Measurements from ENCODE around the gene C4orf51.
A peak's percentile ranks its signal among the peaks of the same experiment; 100 is the strongest.

The C4orf51 gene

GRCh38 chr4:145698507-145698906 lies 18.6 kb downstream of the C4orf51 start:
- Histone ChIP-seq H3K27ac (ENCODE audit: low read depth, low read length) (no peak overlapping the region), H3K27me3 (ENCODE audit: control insufficient read depth in 5 of 5, insufficient read depth in 4 of 5, low read length in 5 of 5) (no peaks in the 10 kb centered on the region), H3K4me1 (ENCODE audit: control insufficient read depth in 5 of 5, insufficient read depth in 5 of 5, low read length in 5 of 5) (no peaks in the 10 kb centered on the region), H3K9ac (ENCODE audit: low read length in 5 of 5) (no peak overlapping the region), H3K36me3 (ENCODE audit: control insufficient read depth in 5 of 5, insufficient read depth in 5 of 5, low read length in 5 of 5) (no peaks in the 10 kb centered on the region), H3K4me3 (ENCODE audit: low read depth in 1 of 5, low read length in 5 of 5) (no peak overlapping the region), H3K9me3 (ENCODE audit: control insufficient read depth in 5 of 5, low read length in 5 of 5) (no peaks in the 10 kb centered on the region)

- no peak overlapping the region for H3K9ac ChIP-seq (ENCODE audit: low read length in 5 of 5)
- H3K9me3 ChIP-seq (ENCODE audit: control insufficient read depth in 5 of 5, low read length in 5 of 5), result no peaks in the 10 kb centered on the region
- H3K4me3 ChIP-seq (ENCODE audit: low read depth in 1 of 5, low read length in 5 of 5), result no peak overlapping the region
- no peaks in the 10 kb centered on the region for H3K36me3 ChIP-seq (ENCODE audit: control insufficient read depth in 5 of 5, insufficient read depth in 5 of 5, low read length in 5 of 5)
- H3K4me1 ChIP-seq (ENCODE audit: control insufficient read depth in 5 of 5, insufficient read depth in 5 of 5, low read length in 5 of 5), result peaks cover 0 to 2% (median 0%) of the 10 kb centered on the region in 5 donors
- H3K27me3 ChIP-seq (ENCODE audit: control insufficient read depth in 5 of 5, insufficient read depth in 4 of 5, low read length in 5 of 5), result no peaks in the 10 kb centered on the region
- H3K27ac ChIP-seq (ENCODE audit: low read depth, low read length), result no peak overlapping the region
Observed at GRCh38 chr4:145703850-145704497, 24.0 kb downstream of the C4orf51 start.

DNA sequence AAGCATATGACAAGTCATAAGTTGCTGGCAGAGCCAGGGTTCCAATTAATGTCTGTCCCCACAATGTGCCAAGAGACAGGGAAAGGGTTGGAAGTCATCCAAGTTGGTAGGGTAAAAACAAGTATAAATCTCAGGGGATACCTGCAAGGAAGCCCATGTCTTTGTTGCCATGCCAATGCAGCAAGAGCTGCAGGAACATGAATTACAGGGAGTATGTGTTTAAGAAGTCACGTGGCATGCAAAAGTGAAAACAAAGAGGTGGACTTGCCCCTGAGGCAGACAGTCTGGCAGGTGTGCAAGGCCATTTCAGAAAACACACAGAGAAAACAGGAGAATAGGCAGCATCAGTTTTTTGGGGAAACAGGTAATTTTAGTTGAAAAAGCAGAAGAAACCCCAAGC lies 29.4 kb downstream of the C4orf51 start:
- Histone ChIP-seq H3K9me3 (ENCODE audit: control insufficient read depth in 5 of 5, low read length in 5 of 5) (peaks cover 0 to 4% (median 0%) of the 10 kb centered on the region in 5 donors), H3K36me3 (ENCODE audit: control insufficient read depth in 5 of 5, insufficient read depth in 5 of 5, low read length in 5 of 5) (no peaks in the 10 kb centered on the region), H3K27me3 (ENCODE audit: control insufficient read depth in 5 of 5, insufficient read depth in 4 of 5, low read length in 5 of 5) (no peaks in the 10 kb centered on the region), H3K4me1 (ENCODE audit: control insufficient read depth in 5 of 5, insufficient read depth in 5 of 5, low read length in 5 of 5) (peaks cover 0 to 7% (median 0%) of the 10 kb centered on the region in 5 donors), H3K9ac (ENCODE audit: low read length in 5 of 5) (no peak overlapping the region), H3K27ac (ENCODE audit: low read depth, low read length) (no peak overlapping the region), H3K4me3 (ENCODE audit: low read depth in 1 of 5, low read length in 5 of 5) (no peak overlapping the region)

- Histone ChIP-seq H3K4me1 (ENCODE audit: control insufficient read depth in 5 of 5, insufficient read depth in 5 of 5, low read length in 5 of 5) (peaks cover 0 to 7% (median 0%) of the 10 kb centered on the region in 5 donors), H3K9me3 (ENCODE audit: control insufficient read depth in 5 of 5, low read length in 5 of 5) (peaks cover 0 to 4% (median 0%) of the 10 kb centered on the region in 5 donors), H3K36me3 (ENCODE audit: control insufficient read depth in 5 of 5, insufficient read depth in 5 of 5, low read length in 5 of 5) (no peaks in the 10 kb centered on the region), H3K9ac (ENCODE audit: low read length in 5 of 5) (no peak overlapping the region), H3K27me3 (ENCODE audit: control insufficient read depth in 5 of 5, insufficient read depth in 4 of 5, low read length in 5 of 5) (no peaks in the 10 kb centered on the region), H3K27ac (ENCODE audit: low read depth, low read length) (no peak overlapping the region), H3K4me3 (ENCODE audit: low read depth in 1 of 5, low read length in 5 of 5) (no peak overlapping the region)
Observed at GRCh38 chr4:145709843-145710242, 29.9 kb downstream of the C4orf51 start.

DNA sequence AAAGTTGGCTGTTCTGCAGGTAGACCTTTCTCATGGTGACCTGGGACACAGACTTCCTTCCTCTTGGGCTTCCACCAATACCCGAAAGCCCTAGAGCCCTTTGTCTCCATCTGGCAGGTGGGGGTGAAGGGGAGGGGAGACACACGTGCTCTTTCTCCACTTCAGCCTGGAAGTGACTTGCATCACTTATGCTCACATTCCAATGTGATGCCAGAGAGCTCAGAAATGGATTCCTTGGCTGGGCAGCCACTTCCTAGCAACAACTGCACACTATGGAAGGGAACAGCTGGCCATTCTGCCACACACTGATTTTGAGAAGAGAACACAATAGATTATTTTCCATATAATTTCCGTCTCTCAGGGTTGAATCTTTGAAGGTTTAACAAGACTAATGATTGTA lies 36.3 kb downstream of the C4orf51 start:
- Histone ChIP-seq H3K27ac (ENCODE audit: low read depth, low read length) (no peak overlapping the region), H3K9ac (ENCODE audit: low read length in 5 of 5) (no peak overlapping the region), H3K4me3 (ENCODE audit: low read depth in 1 of 5, low read length in 5 of 5) (no peak overlapping the region), H3K36me3 (ENCODE audit: control insufficient read depth in 5 of 5, insufficient read depth in 5 of 5, low read length in 5 of 5) (no peaks in the 10 kb centered on the region), H3K9me3 (ENCODE audit: control insufficient read depth in 5 of 5, low read length in 5 of 5) (peaks cover 0 to 2% (median 0%) of the 10 kb centered on the region in 5 donors), H3K4me1 (ENCODE audit: control insufficient read depth in 5 of 5, insufficient read depth in 5 of 5, low read length in 5 of 5) (peaks cover 3 to 18% (median 14%) of the 10 kb centered on the region in 5 donors), H3K27me3 (ENCODE audit: control insufficient read depth in 5 of 5, insufficient read depth in 4 of 5, low read length in 5 of 5) (no peaks in the 10 kb centered on the region)

- Histone ChIP-seq H3K4me1 (ENCODE audit: control insufficient read depth in 5 of 5, insufficient read depth in 5 of 5, low read length in 5 of 5) (peaks cover 3 to 24% (median 19%) of the 10 kb centered on the region in 5 donors), H3K36me3 (ENCODE audit: control insufficient read depth in 5 of 5, insufficient read depth in 5 of 5, low read length in 5 of 5) (no peaks in the 10 kb centered on the region), H3K4me3 (ENCODE audit: low read depth in 1 of 5, low read length in 5 of 5) (no peak overlapping the region), H3K9ac (ENCODE audit: low read length in 5 of 5) (no peak overlapping the region), H3K9me3 (ENCODE audit: control insufficient read depth in 5 of 5, low read length in 5 of 5) (no peaks in the 10 kb centered on the region), H3K27ac (ENCODE audit: low read depth, low read length) (no peak overlapping the region), H3K27me3 (ENCODE audit: control insufficient read depth in 5 of 5, insufficient read depth in 4 of 5, low read length in 5 of 5) (no peaks in the 10 kb centered on the region)
Observed at GRCh38 chr4:145716661-145717200, 36.8 kb downstream of the C4orf51 start.

- H3K4me1 ChIP-seq (ENCODE audit: control insufficient read depth in 5 of 5, insufficient read depth in 5 of 5, low read length in 5 of 5), result peaks cover 3 to 26% (median 20%) of the 10 kb centered on the region in 5 donors
- H3K27me3 ChIP-seq (ENCODE audit: control insufficient read depth in 5 of 5, insufficient read depth in 4 of 5, low read length in 5 of 5), result no peaks in the 10 kb centered on the region
- H3K9ac ChIP-seq (ENCODE audit: low read length in 5 of 5), result peak overlapping the region in 1 of 5 donors; percentile 52
- no peak overlapping the region for H3K27ac ChIP-seq (ENCODE audit: low read depth, low read length)
- H3K36me3 ChIP-seq (ENCODE audit: control insufficient read depth in 5 of 5, insufficient read depth in 5 of 5, low read length in 5 of 5), result no peaks in the 10 kb centered on the region
- H3K9me3 ChIP-seq (ENCODE audit: control insufficient read depth in 5 of 5, low read length in 5 of 5), result no peaks in the 10 kb centered on the region
- no peak overlapping the region for H3K4me3 ChIP-seq (ENCODE audit: low read depth in 1 of 5, low read length in 5 of 5)
Observed at GRCh38 chr4:145719752-145720624, 40.0 kb downstream of the C4orf51 start.

GRCh38 chr4:145720656-145721055 lies 40.7 kb downstream of the C4orf51 start:
- H3K9me3 ChIP-seq (ENCODE audit: control insufficient read depth in 5 of 5, low read length in 5 of 5), result no peaks in the 10 kb centered on the region
- peaks cover 3 to 26% (median 20%) of the 10 kb centered on the region in 5 donors for H3K4me1 ChIP-seq (ENCODE audit: control insufficient read depth in 5 of 5, insufficient read depth in 5 of 5, low read length in 5 of 5)
- no peak overlapping the region for H3K4me3 ChIP-seq (ENCODE audit: low read depth in 1 of 5, low read length in 5 of 5)
- no peak overlapping the region for H3K27ac ChIP-seq (ENCODE audit: low read depth, low read length)
- H3K9ac ChIP-seq (ENCODE audit: low read length in 5 of 5), result peak overlapping the region in 1 of 5 donors; percentile 52
- no peaks in the 10 kb centered on the region for H3K27me3 ChIP-seq (ENCODE audit: control insufficient read depth in 5 of 5, insufficient read depth in 4 of 5, low read length in 5 of 5)
- H3K36me3 ChIP-seq (ENCODE audit: control insufficient read depth in 5 of 5, insufficient read depth in 5 of 5, low read length in 5 of 5), result no peaks in the 10 kb centered on the region

DNA sequence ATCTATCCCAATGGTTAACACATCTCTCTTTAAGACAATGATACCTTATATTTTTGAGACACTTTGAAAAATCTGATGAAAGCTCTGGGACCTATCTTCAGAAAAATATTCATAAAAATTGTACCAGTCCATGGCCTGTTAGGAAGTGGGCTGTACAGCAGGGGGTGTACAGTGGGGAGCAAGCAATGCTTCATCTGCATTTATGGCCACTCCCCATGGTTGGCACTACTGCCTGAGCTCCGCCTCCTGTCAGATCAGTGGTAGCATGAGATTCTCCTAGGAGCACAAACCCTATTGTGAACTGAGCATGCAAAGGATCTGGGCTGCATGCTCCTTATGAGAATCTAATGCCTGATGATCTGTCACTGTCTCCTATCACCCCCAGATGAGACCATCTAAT lies 42.6 kb downstream of the C4orf51 start:
- H3K4me1 ChIP-seq (ENCODE audit: control insufficient read depth in 5 of 5, insufficient read depth in 5 of 5, low read length in 5 of 5), result peaks cover 1 to 21% (median 18%) of the 10 kb centered on the region in 5 donors
- no peaks in the 10 kb centered on the region for H3K9me3 ChIP-seq (ENCODE audit: control insufficient read depth in 5 of 5, low read length in 5 of 5)
- H3K9ac ChIP-seq (ENCODE audit: low read length in 5 of 5), result no peak overlapping the region
- no peaks in the 10 kb centered on the region for H3K27me3 ChIP-seq (ENCODE audit: control insufficient read depth in 5 of 5, insufficient read depth in 4 of 5, low read length in 5 of 5)
- H3K36me3 ChIP-seq (ENCODE audit: control insufficient read depth in 5 of 5, insufficient read depth in 5 of 5, low read length in 5 of 5), result no peaks in the 10 kb centered on the region
- H3K4me3 ChIP-seq (ENCODE audit: low read depth in 1 of 5, low read length in 5 of 5), result no peak overlapping the region
- no peak overlapping the region for H3K27ac ChIP-seq (ENCODE audit: low read depth, low read length)

DNA sequence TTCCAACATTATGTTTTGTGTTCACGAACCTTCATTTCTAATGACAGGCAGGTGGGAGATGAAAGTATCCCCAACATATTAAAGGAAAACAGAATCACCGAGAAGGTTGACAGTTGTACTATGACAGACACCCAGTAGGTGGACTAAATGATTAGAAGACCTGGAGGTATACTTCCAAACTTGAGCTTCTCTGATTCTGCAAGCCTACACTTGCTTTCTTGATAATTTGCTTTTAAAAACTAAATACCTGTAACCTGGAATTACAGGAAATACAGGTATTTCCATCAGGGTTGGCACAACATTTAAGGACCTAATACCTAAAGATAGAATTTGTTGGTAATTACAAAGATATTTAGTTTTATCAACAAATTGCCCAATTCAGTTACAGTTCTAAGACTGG lies 43.4 kb downstream of the C4orf51 start:
- Histone ChIP-seq H3K27me3 (ENCODE audit: control insufficient read depth in 5 of 5, insufficient read depth in 4 of 5, low read length in 5 of 5) (no peaks in the 10 kb centered on the region), H3K4me3 (ENCODE audit: low read depth in 1 of 5, low read length in 5 of 5) (no peak overlapping the region), H3K9ac (ENCODE audit: low read length in 5 of 5) (no peak overlapping the region), H3K4me1 (ENCODE audit: control insufficient read depth in 5 of 5, insufficient read depth in 5 of 5, low read length in 5 of 5) (peaks cover 1 to 21% (median 18%) of the 10 kb centered on the region in 5 donors), H3K36me3 (ENCODE audit: control insufficient read depth in 5 of 5, insufficient read depth in 5 of 5, low read length in 5 of 5) (no peaks in the 10 kb centered on the region), H3K27ac (ENCODE audit: low read depth, low read length) (no peak overlapping the region), H3K9me3 (ENCODE audit: control insufficient read depth in 5 of 5, low read length in 5 of 5) (no peaks in the 10 kb centered on the region)
